ENCODE measurements around the gene TRIM40.

DNA sequence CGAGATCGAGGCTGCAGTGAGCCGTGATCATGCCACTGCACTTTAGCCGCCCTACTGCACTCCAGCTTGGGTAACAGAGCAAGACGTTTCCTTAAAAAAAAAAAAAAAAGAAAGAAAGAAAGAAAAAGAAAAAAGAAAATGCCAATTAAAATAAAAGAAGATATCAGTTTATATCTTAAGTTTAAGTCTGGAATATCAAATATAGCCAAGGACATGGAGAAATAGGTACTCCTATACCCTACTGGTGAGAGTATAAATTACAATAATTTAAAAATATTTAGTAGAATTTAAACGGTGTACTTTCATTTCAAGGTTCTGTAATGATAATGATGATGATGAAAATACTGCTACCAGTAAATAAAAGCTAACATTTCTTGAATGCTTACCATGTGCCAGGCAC, 19.2 kb upstream of the TRIM40 start:
- TF ChIP-seq CTCF (IDR thresholded peaks at IDR 0.05; ENCODE audit: low read length) (no peak), EZH2 (optimal IDR thresholded peaks at IDR 0.05; ENCODE audit: low read depth, low read length) (no peak)

All from MM.1S (cell line).